ENCODE results near the gene ITGA11. TPM values are rescaled to one million over a fixed set of nuclear protein-coding genes. Genes with fewer than 3 reads are reported as not detected.

Gene ITGA11
- total RNA-seq, 4 donors from 2014 or later = 2.5 to 8.4 (median 5.6) TPM

DNA sequence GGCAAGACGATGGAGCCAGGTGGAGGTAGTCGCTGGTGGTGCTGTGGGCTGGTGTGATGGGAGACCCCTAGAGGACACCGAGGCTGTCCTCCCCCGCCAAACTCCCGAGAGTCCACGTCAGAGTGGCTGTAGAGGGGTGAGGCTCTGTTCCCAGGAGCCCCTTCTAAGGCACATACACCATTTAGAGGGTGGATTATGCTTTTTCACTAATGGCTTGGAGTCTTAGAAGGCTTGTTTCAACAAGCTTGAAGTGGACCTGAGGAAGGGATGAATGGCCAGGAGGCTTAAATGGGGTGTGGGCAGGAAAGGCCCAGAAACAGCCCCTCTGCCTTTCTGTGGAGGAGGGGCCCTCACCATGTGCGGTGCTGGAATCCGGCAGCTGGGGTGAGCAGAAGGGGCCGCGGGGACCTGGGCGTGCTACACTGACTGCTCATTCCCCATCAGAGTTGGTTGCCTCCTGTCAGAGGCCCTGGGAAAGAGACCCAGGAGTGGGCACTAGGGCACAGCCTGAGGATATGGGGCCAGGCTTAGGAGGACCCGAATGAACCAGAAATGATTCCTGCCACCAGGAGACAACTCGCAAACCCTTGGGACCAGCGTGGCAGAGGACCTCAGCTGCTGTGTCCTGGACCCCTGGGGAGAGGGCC lies 88.3 kb downstream of the ITGA11 start:
- TF ChIP-seq, protein P1, sequence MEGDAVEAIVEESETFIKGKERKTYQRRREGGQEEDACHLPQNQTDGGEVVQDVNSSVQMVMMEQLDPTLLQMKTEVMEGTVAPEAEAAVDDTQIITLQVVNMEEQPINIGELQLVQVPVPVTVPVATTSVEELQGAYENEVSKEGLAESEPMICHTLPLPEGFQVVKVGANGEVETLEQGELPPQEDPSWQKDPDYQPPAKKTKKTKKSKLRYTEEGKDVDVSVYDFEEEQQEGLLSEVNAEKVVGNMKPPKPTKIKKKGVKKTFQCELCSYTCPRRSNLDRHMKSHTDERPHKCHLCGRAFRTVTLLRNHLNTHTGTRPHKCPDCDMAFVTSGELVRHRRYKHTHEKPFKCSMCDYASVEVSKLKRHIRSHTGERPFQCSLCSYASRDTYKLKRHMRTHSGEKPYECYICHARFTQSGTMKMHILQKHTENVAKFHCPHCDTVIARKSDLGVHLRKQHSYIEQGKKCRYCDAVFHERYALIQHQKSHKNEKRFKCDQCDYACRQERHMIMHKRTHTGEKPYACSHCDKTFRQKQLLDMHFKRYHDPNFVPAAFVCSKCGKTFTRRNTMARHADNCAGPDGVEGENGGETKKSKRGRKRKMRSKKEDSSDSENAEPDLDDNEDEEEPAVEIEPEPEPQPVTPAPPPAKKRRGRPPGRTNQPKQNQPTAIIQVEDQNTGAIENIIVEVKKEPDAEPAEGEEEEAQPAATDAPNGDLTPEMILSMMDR (IDR thresholded peaks at IDR 0.05; ENCODE audit: low read depth) = no peak

DNA sequence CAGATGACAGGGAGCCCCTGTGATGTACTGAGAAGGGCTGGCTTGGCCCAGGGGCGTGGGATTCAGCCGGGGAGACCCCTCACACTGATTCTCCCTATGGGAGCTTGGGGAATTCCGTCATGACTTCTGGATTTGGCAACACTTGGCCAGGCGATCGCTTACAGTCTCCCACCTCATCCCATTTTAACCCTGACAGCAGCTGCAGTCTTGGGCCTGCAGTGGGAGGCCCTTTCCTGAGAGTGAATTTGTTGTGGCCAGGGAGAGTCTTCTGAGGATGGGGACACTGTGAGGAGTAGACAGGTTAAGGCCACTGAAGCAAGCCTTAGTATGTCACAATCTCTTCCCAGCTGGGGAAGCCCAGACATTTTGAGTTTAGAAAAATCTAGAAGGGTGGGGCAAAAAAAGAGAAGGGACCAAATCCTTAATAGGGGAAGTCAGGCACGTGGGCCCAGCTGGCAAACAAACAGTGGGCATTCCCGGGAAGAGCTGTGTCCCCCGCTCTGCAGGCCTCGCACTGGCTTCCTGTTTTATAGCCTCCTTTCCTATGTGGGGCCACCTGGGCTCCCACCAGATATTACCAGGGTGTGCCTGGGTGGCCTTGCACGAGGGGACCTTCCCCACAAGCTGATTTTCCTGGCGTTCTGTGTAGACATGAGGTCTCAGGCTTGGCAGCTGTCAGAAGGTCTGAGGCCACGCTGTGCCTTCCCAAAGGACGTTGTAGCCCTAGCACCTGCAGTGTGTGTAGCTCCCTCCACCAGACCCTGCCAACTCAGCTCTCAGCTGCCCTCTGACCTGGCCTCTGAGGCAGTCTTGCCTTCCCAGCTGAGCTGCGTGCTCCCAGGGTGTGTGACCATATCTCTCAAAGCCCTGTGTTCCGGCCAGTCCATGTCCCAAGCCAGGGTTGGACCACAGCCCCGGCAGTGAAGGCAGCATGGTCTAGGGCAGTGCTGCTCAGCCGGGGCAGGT lies 89.9 kb downstream of the ITGA11 start:
- TF ChIP-seq, protein P1 (IDR thresholded peaks at IDR 0.05; ENCODE audit: low read depth) = no peak

DNA sequence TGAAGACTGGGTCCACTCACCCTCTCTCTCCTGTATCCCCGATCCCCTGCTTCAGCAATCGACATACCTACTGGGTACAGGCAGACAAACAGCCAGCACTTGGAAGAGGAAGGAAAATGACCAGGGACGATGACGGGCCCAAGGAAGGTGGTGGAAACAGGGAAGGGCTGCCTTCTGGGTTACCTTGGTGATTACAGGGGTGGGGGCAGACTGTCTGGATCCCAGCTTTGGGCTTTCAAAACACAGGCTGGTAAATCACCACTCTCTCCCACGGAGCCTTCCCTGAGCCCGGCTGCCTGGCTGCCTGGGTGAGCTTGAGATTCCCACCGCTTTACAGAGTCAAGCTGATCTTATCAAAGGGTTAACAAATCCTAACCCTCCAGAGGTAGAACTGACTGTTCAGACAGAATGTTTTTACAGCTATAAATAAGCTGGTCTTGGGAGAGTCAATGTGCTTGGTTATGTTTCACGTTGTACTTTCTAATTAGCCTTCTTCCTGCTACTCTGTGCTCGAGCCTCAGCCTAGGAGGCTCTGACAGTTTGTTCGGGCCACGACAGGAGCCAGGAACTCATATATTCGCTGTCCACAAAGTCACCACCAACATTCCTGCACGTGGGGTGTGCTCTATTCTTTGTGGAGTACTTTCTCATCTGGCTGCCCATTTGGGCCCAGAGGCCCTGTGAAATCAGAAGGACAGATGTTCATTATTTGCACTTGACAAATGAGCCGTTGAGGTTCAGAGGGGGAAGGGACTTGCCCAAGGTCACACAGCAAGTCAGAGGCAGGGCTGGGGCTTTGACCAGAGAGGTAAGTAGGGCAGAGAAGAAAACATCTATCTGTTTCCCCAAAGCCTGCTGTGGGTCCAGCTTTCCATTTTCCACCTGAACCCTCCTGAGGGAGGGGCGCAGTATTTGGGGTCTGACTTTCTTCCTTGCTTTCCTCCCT lies 91.0 kb downstream of the ITGA11 start:
- TF ChIP-seq, protein P1 (IDR thresholded peaks at IDR 0.05; ENCODE audit: low read depth) = no peak

DNA sequence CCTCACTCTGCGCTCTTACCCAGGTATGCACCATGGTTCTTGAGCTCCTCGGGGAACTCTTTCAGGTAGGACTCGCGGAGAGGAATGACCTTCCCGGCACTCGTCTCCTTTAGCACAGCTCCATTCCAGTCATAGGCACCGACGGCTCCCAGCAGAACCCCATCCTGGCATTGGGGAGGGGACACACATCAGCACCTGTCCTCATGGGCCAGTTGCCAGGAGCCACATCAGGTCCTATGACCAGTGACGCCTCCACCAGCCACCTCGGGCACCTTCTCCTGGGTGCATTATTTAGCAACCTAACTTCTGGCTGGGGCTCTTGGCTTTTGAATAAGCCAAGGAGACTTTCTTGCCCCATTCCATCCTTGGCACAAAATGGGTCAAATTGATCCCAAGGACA lies 92.5 kb downstream of the ITGA11 start:
- TF ChIP-seq, protein P1 (IDR thresholded peaks at IDR 0.05; ENCODE audit: low read depth) = no peak

DNA sequence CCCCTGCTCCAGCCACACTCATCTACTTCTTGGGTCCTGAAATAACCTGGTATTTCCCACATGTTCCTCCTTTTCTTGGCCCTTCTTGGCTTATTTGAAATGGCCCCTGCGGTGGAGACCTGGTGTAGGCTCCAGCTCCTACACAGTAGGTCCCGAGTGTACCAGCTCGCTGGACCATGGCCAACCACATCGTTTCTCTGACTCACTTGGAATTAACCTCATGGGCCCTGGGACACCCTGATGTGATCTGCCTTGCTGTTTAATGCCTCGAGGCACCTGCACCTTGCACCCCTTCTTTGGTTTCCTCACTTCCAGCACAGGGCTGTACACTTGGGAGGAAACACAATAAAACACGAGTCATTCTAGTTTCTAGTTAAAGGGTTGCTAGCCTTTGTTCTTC lies 94.1 kb downstream of the ITGA11 start:
- TF ChIP-seq, protein P1 (IDR thresholded peaks at IDR 0.05; ENCODE audit: low read depth) = no peak

DNA sequence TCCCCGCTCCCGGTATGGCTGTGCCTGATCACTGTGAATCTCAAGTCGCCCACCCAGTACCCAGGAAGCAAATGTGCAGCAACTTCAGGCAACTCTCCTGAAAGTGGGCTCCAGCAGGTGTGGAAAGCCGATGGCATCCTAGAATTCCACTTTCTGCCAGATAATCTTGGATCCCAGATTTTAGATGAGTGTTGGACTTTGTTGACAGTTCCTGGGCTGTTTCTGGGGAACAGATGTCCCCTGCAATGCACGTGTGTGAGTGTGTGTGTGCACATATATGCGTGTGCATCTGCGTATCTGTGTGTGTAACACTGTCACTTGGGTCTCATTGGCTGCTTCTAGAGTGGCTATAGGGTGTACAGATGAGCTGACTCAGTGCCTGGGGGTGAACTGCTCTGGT lies 95.4 kb downstream of the ITGA11 start:
- TF ChIP-seq, protein P1 (IDR thresholded peaks at IDR 0.05; ENCODE audit: low read depth) = no peak
